PFSK-1 (cell line): Measurements from ENCODE around the gene TTPAL.

ENCODE experiments used
- FOXP2 ChIP-seq: optimal IDR thresholded peaks from 2 replicates; pipeline ENCODE3; 2011; ENCODE audit warnings: borderline replicate concordance, control low read depth, inconsistent platforms; ENCODE audit not compliant: insufficient read depth; ENCODE audit errors: extremely low read length, extremely low read depth
- POLR2AphosphoS5 ChIP-seq: IDR thresholded peaks from 2 replicates; pipeline ENCODE4 v1.6.1; 2012; ENCODE audit warnings: low read depth, mild to moderate bottlenecking, control low read depth, low read length, moderate library complexity
- SIN3A ChIP-seq: IDR thresholded peaks from 2 replicates; pipeline ENCODE4 v1.6.1; 2012; ENCODE audit warnings: mild to moderate bottlenecking, low read length, moderate library complexity, borderline replicate concordance; ENCODE audit not compliant: insufficient read depth
- TAF1 ChIP-seq: IDR thresholded peaks from 2 replicates; pipeline ENCODE4 v1.6.1; 2012; ENCODE audit warnings: low read length, control low read depth, borderline replicate concordance; ENCODE audit not compliant: insufficient read depth
- TF ChIP-seq, protein P1 (sequence below), 2 experiments: IDR thresholded peaks; 2 replicates each; pipeline versions ENCODE4 v1.6.1 to v1.8.0; 2011 to 2012; ENCODE audit warnings: low read depth in 2 of 2, low read length in 2 of 2, control low read depth in 1 of 2, inconsistent platforms in 1 of 2, mild to moderate bottlenecking in 1 of 2, moderate library complexity in 1 of 2; ENCODE audit not compliant: insufficient read depth in 1 of 2

TTPAL gene

DNA sequence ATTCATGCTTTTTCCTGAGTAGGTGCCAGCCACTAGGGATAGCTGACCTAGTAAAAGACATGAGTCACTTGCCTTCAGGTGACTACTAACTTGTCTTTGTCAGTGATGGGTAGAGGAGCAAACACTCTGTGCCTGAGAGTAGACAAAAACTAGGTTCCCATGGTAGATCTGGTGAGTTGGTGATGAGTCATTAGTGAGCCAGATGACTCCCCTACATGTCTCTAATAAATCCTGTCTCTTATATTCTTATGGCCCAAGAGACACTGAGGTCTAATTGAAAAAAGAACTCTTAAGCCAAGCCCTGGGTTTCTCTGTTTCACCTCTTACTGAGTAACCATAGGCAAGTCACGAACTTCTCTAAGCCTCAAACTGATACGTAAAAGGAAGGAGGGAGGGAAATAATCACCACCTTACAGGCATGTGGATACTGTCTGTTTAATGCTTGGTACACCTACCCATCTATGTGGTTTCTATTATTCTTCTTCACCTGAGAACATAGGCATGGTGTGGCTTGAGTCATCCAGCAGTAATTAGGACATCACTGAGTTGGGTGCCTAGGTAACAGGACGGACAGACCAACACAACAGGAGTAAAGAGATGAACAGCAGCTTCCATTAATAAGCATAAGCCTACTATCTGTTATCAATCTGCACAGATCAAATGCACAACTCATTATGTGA, 20.3 kb downstream of the TTPAL start:
- no peak for TF ChIP-seq TAF1
- TF ChIP-seq POLR2AphosphoS5: no peak
- TF ChIP-seq, protein P1, sequence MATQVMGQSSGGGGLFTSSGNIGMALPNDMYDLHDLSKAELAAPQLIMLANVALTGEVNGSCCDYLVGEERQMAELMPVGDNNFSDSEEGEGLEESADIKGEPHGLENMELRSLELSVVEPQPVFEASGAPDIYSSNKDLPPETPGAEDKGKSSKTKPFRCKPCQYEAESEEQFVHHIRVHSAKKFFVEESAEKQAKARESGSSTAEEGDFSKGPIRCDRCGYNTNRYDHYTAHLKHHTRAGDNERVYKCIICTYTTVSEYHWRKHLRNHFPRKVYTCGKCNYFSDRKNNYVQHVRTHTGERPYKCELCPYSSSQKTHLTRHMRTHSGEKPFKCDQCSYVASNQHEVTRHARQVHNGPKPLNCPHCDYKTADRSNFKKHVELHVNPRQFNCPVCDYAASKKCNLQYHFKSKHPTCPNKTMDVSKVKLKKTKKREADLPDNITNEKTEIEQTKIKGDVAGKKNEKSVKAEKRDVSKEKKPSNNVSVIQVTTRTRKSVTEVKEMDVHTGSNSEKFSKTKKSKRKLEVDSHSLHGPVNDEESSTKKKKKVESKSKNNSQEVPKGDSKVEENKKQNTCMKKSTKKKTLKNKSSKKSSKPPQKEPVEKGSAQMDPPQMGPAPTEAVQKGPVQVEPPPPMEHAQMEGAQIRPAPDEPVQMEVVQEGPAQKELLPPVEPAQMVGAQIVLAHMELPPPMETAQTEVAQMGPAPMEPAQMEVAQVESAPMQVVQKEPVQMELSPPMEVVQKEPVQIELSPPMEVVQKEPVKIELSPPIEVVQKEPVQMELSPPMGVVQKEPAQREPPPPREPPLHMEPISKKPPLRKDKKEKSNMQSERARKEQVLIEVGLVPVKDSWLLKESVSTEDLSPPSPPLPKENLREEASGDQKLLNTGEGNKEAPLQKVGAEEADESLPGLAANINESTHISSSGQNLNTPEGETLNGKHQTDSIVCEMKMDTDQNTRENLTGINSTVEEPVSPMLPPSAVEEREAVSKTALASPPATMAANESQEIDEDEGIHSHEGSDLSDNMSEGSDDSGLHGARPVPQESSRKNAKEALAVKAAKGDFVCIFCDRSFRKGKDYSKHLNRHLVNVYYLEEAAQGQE (IDR thresholded peaks at IDR 0.05; ENCODE audit: insufficient read depth in 1 of 2, low read depth in 2 of 2, low read length in 2 of 2): no peak
- TF ChIP-seq SIN3A: no peak
- no peak for TF ChIP-seq FOXP2

GRCh38 chr20:44496976-44497375, 21.3 kb downstream of the TTPAL start:
- TF ChIP-seq, protein P1 (IDR thresholded peaks at IDR 0.05; ENCODE audit: insufficient read depth in 1 of 2, low read depth in 2 of 2, low read length in 2 of 2): no peak
- no peak for TF ChIP-seq FOXP2
- TF ChIP-seq TAF1: no peak
- no peak for TF ChIP-seq SIN3A
- no peak for TF ChIP-seq POLR2AphosphoS5

DNA sequence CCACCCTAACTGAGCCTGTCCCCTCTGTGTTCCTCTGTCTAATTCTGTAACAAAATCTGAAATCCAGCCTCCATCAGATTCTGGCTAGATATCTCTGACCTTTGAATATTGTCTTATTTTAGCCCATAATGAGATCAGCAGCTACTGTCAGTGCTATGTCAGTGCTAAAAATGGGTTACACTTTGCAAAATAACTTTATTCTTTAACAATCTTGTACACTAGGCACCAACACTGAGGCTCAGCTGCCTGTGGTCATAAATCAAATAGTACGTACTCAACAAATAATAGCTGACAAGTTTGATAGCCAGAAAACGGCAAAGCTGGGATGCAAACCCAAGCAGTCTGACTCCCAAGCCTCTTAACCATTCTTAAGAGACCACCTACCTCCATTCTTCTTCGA, 22.1 kb downstream of the TTPAL start:
- TF ChIP-seq, protein P1 (IDR thresholded peaks at IDR 0.05; ENCODE audit: insufficient read depth in 1 of 2, low read depth in 2 of 2, low read length in 2 of 2): no peak
- TF ChIP-seq POLR2AphosphoS5: no peak
- TF ChIP-seq TAF1: no peak
- no peak for TF ChIP-seq SIN3A
- TF ChIP-seq FOXP2: no peak

DNA sequence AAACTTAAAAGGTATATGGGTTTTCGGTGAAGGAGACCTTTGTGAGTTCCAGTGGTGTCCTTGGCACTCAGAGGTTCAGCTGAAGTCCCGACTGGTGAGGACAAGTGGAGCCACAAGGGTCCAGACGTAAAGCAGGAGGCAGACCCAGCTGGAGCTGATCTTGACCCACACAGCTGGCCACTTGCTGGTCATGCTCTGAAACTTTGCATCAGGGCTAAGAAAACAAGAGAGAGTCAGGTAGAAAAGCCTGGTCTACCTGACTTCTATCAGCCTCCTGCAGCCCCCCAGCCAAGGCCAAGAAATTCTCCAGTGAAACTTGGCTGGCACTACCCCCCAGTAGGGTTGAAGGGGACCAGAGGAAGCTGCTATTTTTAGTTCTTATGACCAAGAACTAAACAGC, 24.5 kb downstream of the TTPAL start:
- TF ChIP-seq, protein P1 (IDR thresholded peaks at IDR 0.05; ENCODE audit: insufficient read depth in 1 of 2, low read depth in 2 of 2, low read length in 2 of 2): no peak
- TF ChIP-seq FOXP2: no peak
- no peak for TF ChIP-seq SIN3A
- no peak for TF ChIP-seq POLR2AphosphoS5
- TF ChIP-seq TAF1: no peak

GRCh38 chr20:44501448-44501847, 25.8 kb downstream of the TTPAL start:
- TF ChIP-seq TAF1 (no peak), POLR2AphosphoS5 (no peak), SIN3A (no peak), FOXP2 (no peak)
- TF ChIP-seq, protein P1 (IDR thresholded peaks at IDR 0.05; ENCODE audit: insufficient read depth in 1 of 2, low read depth in 2 of 2, low read length in 2 of 2): no peak
